Dendritic cell treated with granulocyte-macrophage colony-stimulating factor and Interleukin-4, amounts not matched to agents 40 ng/mL and 50 ng/mL, for 4 days (primary cell): ENCODE data around the gene MPIG6B.
A peak's percentile ranks its signal among the peaks of the same experiment; 100 is the strongest.

Experiments used
- H3K27ac Mint-ChIP-seq: one replicate; pipeline ENCODE4 v1.8.0; 2022; ENCODE audit warnings: mild to moderate bottlenecking, mixed read lengths
- H3K27me3 Mint-ChIP-seq: one replicate; pipeline ENCODE4 v1.8.0; 2022; ENCODE audit warnings: mild to moderate bottlenecking, mixed read lengths
- H3K36me3 Mint-ChIP-seq: one replicate; pipeline ENCODE4 v1.8.0; 2022; ENCODE audit warnings: low read depth, mixed read lengths
- H3K4me1 Mint-ChIP-seq: one replicate; pipeline ENCODE4 v1.8.0; 2022; ENCODE audit warnings: low read depth, mixed read lengths
- H3K4me3 Mint-ChIP-seq: one replicate; pipeline ENCODE4 v1.8.0; 2022; ENCODE audit warnings: mild to moderate bottlenecking, moderate library complexity, mixed read lengths
- H3K9me3 Mint-ChIP-seq: one replicate; pipeline ENCODE4 v1.8.0; 2022; ENCODE audit warnings: mixed read lengths
- intact Hi-C: fragments of 100-400 bp; cut with micrococcal nuclease; formaldehyde crosslinking; loops from one replicate; pipeline ENCODE4 v1.15.0; 2022

MPIG6B gene

GRCh38 chr6:31690231-31691077 is 32.7 kb upstream of the MPIG6B start:
- H3K9me3 Mint-ChIP-seq = no peaks in the 10 kb centered on the region
- peaks cover 100% of the 10 kb centered on the region for H3K36me3 Mint-ChIP-seq
- peak overlapping the region; percentile 65 for H3K27ac Mint-ChIP-seq
- H3K27me3 Mint-ChIP-seq = no peaks in the 10 kb centered on the region
- peaks cover 26% of the 10 kb centered on the region for H3K4me1 Mint-ChIP-seq
- H3K4me3 Mint-ChIP-seq = no peak overlapping the region
- intact Hi-C loops = no loop called here

- intact Hi-C loops = no loop called here
- Mint-ChIP-seq H3K4me3 (no peak overlapping the region), H3K27ac (no peak overlapping the region), H3K4me1 (peaks cover 26% of the 10 kb centered on the region), H3K9me3 (no peaks in the 10 kb centered on the region), H3K36me3 (peaks cover 100% of the 10 kb centered on the region), H3K27me3 (no peaks in the 10 kb centered on the region)
These were observed 32.1 kb upstream of the MPIG6B start for GRCh38 chr6:31691078-31691463.

- peaks cover 26% of the 10 kb centered on the region for H3K4me1 Mint-ChIP-seq
- H3K27me3 Mint-ChIP-seq = no peaks in the 10 kb centered on the region
- intact Hi-C loops = no loop called here
- H3K9me3 Mint-ChIP-seq = no peaks in the 10 kb centered on the region
- no peak overlapping the region for H3K27ac Mint-ChIP-seq
- H3K4me3 Mint-ChIP-seq = no peak overlapping the region
- H3K36me3 Mint-ChIP-seq = peaks cover 100% of the 10 kb centered on the region
These were observed 31.5 kb upstream of the MPIG6B start for GRCh38 chr6:31691564-31692108.

DNA sequence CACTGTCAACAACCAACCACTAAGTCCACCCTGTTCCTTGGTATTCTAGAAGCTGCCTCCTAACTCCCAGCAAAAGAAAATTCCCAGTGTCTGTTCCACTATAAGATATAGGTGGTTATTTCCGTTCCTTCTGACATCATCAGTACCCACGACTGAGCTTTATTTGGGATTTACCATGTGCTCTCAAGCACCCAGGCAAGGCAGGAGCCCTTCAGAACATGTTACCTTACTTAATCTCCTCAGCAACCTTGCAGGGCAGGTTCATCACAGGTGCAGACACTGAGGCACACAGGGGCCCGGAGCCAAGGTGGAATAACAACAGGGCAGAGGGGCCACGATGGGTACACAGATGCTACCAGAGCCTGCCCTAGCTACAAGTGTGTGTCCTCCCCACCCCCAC is 30.8 kb upstream of the MPIG6B start:
- peaks cover 100% of the 10 kb centered on the region for H3K36me3 Mint-ChIP-seq

GRCh38 chr6:31692886-31693285 is 30.3 kb upstream of the MPIG6B start:
- H3K9me3 Mint-ChIP-seq = no peaks in the 10 kb centered on the region
- H3K27me3 Mint-ChIP-seq = no peaks in the 10 kb centered on the region
- H3K36me3 Mint-ChIP-seq = peaks cover 100% of the 10 kb centered on the region
- H3K27ac Mint-ChIP-seq = no peak overlapping the region
- H3K4me1 Mint-ChIP-seq = peaks cover 39% of the 10 kb centered on the region
- no peak overlapping the region for H3K4me3 Mint-ChIP-seq
- intact Hi-C loops = no loop called here

More for the DNA sequence above, 30.8 kb upstream of the MPIG6B start:
- Mint-ChIP-seq H3K27me3 (no peaks in the 10 kb centered on the region), H3K9me3 (no peaks in the 10 kb centered on the region), H3K27ac (no peak overlapping the region), H3K4me3 (no peak overlapping the region), H3K4me1 (peaks cover 34% of the 10 kb centered on the region)
- intact Hi-C loops = no loop called here

- Mint-ChIP-seq H3K36me3 (peaks cover 96% of the 10 kb centered on the region), H3K27ac (no peak overlapping the region), H3K9me3 (no peaks in the 10 kb centered on the region), H3K4me1 (peaks cover 41% of the 10 kb centered on the region), H3K4me3 (no peak overlapping the region), H3K27me3 (no peaks in the 10 kb centered on the region)
- intact Hi-C loops = no loop called here
These were observed 29.6 kb upstream of the MPIG6B start for GRCh38 chr6:31693535-31693934.

- Mint-ChIP-seq H3K27ac (peak overlapping the region; percentile 45), H3K4me1 (peaks cover 33% of the 10 kb centered on the region), H3K27me3 (no peaks in the 10 kb centered on the region), H3K9me3 (no peaks in the 10 kb centered on the region), H3K4me3 (no peak overlapping the region), H3K36me3 (peaks cover 90% of the 10 kb centered on the region)
- intact Hi-C loops = no loop called here
These were observed 25.6 kb upstream of the MPIG6B start for GRCh38 chr6:31697555-31697954.

GRCh38 chr6:31700740-31701401 is 22.3 kb upstream of the MPIG6B start:
- H3K27me3 Mint-ChIP-seq = no peaks in the 10 kb centered on the region
- no peak overlapping the region for H3K27ac Mint-ChIP-seq
- H3K4me3 Mint-ChIP-seq = peak overlapping the region; percentile 2
- no peaks in the 10 kb centered on the region for H3K9me3 Mint-ChIP-seq
- peaks cover 67% of the 10 kb centered on the region for H3K36me3 Mint-ChIP-seq
- H3K4me1 Mint-ChIP-seq = peaks cover 42% of the 10 kb centered on the region
- intact Hi-C loops = no loop called here

GRCh38 chr6:31701666-31702404 is 21.3 kb upstream of the MPIG6B start:
- H3K9me3 Mint-ChIP-seq = no peaks in the 10 kb centered on the region
- H3K4me3 Mint-ChIP-seq = peak overlapping the region; percentile 98
- H3K36me3 Mint-ChIP-seq = peaks cover 57% of the 10 kb centered on the region
- intact Hi-C loops = no loop called here
- no peaks in the 10 kb centered on the region for H3K27me3 Mint-ChIP-seq
- H3K27ac Mint-ChIP-seq = peak overlapping the region; percentile 93
- H3K4me1 Mint-ChIP-seq = peaks cover 39% of the 10 kb centered on the region

GRCh38 chr6:31702405-31702818 is 20.8 kb upstream of the MPIG6B start:
- intact Hi-C loops = no loop called here
- Mint-ChIP-seq H3K27me3 (no peaks in the 10 kb centered on the region), H3K9me3 (no peaks in the 10 kb centered on the region), H3K36me3 (peaks cover 51% of the 10 kb centered on the region), H3K27ac (peak overlapping the region; percentile 93), H3K4me3 (peak overlapping the region; percentile 98), H3K4me1 (peaks cover 39% of the 10 kb centered on the region)

GRCh38 chr6:31702819-31703716 is 20.1 kb upstream of the MPIG6B start, which contains the start of gene ABHD16A:
Gene ABHD16A (minus strand): TSS chr6:31703324. CDS start chr6:31703281, 43 bp downstream.
- Mint-ChIP-seq H3K36me3 (peaks cover 45% of the 10 kb centered on the region), H3K9me3 (no peaks in the 10 kb centered on the region), H3K4me3 (peak within 1 kb of the TSS; percentile 98)

DNA sequence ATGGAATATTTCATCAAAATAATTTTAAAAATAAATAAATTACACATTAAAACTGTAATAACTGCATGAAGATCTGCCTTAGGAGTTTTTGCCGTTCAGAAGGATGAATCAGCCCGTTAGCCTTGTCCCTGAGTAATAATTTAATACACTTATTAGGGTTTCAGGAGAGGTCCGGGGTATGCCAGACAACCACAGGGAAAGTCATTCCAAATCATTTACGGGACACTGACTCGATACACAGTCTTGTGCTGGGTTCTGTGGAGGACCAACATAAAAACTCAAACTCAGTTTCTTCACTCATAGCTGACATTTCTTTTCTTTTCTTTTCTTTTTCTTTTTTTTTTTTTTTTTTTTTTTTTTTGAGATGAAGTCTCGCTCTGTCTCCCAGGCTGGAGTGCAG is 17.2 kb upstream of the MPIG6B start:
- Mint-ChIP-seq H3K4me3 (no peak overlapping the region), H3K36me3 (peaks cover 26% of the 10 kb centered on the region), H3K9me3 (no peaks in the 10 kb centered on the region), H3K4me1 (peaks cover 42% of the 10 kb centered on the region), H3K27ac (no peak overlapping the region), H3K27me3 (no peaks in the 10 kb centered on the region)
- intact Hi-C loops = no loop called here

More at GRCh38 chr6:31702819-31703716, 20.1 kb upstream of the MPIG6B start, which contains the start of gene ABHD16A:
- intact Hi-C loops = loop anchor here (1.0 kb wide), 1 partner anchor 26 kb away; the partner anchor contains the start of gene DDAH2
- H3K4me1 Mint-ChIP-seq = peaks cover 38% of the 10 kb centered on the region
- peak within 1 kb of the TSS; percentile 93 for H3K27ac Mint-ChIP-seq
- no peaks in the 10 kb centered on the region for H3K27me3 Mint-ChIP-seq

DNA sequence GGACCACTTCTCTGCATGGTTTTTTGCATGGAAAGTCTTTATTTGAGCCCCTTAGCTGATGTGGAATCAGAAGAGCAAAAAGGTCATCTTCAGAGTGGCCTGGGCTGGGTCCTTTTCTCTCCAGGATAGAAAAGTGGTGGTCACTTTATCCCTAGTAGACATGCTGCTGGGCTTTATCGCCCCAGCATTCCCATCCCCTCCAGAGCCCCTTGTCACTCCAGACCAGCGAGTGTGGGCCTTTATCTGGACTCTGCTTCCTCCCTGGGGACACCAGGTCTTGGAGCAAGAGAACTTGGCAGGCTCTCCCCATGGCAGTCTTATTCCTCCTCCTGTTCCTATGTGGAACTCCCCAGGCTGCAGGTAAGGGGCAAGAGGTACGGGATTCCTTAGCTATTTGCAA is 16.6 kb upstream of the MPIG6B start, which contains the start of gene LY6G6F:
TSS of gene LY6G6F (plus strand) at position 268 of the 400 bp plus-strand sequence. CDS start at position 309, 41 bp downstream.
- Mint-ChIP-seq H3K4me1 (peaks cover 42% of the 10 kb centered on the region), H3K27me3 (no peaks in the 10 kb centered on the region), H3K36me3 (peaks cover 19% of the 10 kb centered on the region), H3K27ac (peak within 1 kb of the TSS; percentile 26), H3K4me3 (no peak within 1 kb of the TSS), H3K9me3 (no peaks in the 10 kb centered on the region)
- intact Hi-C loops = no loop called here
